Measurements from ENCODE around the gene SLC5A2.
"Not testable (repeated sequence)": the region's sequence is repeated elsewhere in the genome, so short reads cannot be mapped to it uniquely, and the experiment has no call there.

SLC5A2 gene

GRCh38 chr16:31532896-31533295 lies 50.0 kb downstream of the SLC5A2 start:
- DNase-seq: no peak

- no peak for DNase-seq
Measured at GRCh38 chr16:31535737-31536136, 52.8 kb downstream of the SLC5A2 start.

GRCh38 chr16:31536804-31537361 lies 54.0 kb downstream of the SLC5A2 start:
- no peak for DNase-seq

DNA sequence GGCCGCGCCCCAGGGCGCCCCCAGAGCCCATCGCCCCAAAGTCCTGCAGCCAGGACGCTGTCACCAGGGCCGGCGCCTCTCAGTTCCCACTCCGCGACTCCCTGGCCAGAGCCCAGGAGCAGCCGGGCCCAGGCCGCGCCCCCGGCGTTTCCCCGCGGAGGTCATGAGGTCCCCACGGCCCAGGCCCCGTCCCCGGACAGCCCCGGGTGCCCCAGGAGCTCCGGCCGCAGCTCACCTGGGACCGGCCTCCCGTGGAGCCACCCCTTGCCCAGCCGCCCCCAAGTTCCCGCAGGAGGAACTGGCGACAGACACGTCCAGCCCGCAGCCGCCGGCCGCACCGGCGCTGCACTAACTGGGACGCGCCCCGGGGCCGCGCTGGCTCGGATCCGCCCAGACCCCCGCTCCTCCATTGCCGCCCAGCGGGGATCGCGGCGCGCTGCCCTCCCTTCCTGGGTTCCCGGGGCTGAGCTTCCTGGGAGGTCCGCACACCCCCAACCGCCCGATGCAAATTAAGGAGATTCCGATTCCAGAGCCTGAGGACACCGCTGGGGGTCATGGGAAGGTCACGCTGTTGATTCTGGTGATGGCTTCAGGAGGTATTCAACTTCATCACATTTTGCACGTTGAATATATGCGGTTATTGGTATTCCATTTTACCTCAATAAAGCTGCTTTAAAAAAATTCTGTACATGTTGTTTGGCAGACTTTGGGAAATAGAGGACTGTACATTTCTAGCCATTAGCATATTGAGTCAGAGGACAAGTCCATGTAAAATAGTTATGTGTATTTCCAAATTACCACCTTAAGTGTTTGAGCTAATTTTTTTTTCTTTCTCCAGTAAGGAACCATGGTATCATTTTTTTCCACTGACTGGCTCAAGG lies 54.7 kb downstream of the SLC5A2 start:
- no peak for DNase-seq

DNA sequence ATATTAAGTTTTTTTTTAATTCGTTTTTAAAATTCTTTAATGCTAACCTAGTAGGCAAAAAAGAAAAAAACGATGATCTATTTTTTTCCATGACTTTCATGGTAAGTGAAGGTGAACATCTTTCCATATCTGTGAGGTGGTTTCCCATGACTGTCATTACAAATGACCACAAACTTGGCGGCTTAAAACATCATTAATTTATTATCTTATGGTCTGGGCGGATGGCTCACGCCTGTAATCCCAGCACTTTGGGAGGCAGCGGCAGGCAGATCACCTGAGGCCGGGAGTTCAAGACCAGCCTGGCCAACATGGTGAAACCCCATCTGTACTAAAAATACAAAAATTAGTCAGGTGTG lies 55.3 kb downstream of the SLC5A2 start:
- DNase-seq: not testable (repeated sequence)

DNA sequence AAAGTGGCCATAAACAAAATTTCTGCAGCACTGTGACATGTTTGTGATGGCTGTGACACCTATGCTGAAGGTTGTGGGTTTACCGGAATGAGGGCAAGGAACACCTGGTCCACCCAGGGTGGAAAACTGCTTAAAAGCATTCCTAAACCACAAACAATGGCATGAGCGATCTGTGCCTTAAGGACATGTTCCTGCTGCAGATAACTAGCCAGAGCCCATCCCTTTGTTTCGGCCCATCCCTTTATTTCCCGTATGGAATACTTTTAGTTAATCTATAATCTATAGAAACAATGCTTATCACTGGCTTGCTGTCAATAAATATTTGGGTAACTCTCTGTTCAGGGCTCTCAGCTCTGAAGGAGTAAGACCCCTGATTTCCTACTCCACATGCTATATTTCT lies 56.8 kb downstream of the SLC5A2 start:
- DNase-seq: not testable (repeated sequence)

Measured in CD4-positive, alpha-beta T cell treated with Interleukin-4 for 4 hours (primary cell).